ENCODE measurements around the gene AQP3. TPM values are rescaled to one million over a fixed set of nuclear protein-coding genes. Genes with fewer than 3 reads are reported as not detected.
"Not testable (repeated sequence)": the region's sequence is repeated elsewhere in the genome, so short reads cannot be mapped to it uniquely, and the experiment has no call there.

AQP3 gene
- total RNA-seq = 3.4 and 6.1 TPM in 2 replicates

DNA sequence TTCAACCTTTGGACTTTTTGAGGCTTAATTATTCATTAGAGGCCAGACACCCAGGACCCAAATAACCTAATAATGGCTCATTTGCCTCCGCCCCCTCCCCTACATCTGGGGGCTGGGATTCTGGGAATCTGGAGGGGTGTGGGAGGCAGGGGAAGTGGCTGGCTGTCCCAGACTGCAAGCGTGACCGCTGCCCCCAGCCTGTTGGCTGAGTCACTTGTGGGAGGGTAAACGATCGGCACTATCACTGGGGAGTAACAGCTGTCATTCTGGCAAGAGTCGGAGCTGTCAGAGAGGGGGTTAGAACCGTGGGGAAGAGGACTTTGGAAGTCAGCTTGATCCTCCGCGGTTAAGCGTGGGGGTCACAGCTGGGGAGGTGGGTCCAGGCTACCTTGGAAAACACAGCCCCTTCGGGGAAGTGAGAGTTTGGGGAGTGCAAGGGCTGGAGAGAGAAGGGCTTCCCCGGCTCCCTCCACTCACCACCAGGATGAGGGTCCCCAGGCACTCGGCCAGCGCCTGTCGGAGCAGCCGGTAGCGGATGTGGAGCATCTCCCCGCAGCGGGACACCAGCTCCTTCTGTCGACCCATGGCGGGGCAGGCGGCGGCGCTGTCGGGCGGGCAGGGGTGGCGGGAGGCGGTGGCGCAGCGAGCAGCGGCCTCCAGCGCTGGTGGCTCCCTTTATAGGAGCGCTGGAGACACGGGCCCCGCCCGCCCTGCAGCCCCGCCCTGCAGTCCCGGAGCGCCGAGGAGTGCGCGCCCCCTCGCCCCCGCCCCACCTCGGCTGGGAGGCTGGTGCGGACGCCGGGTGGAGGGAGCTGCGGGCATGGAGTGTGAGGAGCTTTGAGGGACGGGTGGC lies at the start of gene AQP3:
Gene AQP3 (minus strand): TSS at position 648 of the 853 bp plus-strand sequence. CDS start 63 bp downstream, at position 585.
- Mint-ChIP-seq H3K27ac (peak within 1 kb of the TSS; percentile 90), H3K27me3 (ENCODE audit: insufficient read depth) (no peaks in the 10 kb centered on the region), H3K36me3 (ENCODE audit: low read depth) (peaks cover 13% of the 10 kb centered on the region), H3K9me3 (no peaks in the 10 kb centered on the region), H3K4me1 (ENCODE audit: low read depth) (peaks cover 40% of the 10 kb centered on the region), H3K4me3 (peak within 1 kb of the TSS; percentile 93)
- intact Hi-C loops (cut with micrococcal nuclease) = loop anchor here (1.0 to 5.0 kb wide), 7 partner anchors 19 to 602 kb away; partner anchors contain the start of genes B4GALT1, NFX1, NOL6 and UBAP2
- peak; percentile 72 for DNase-seq (ENCODE audit: low spot score)

GRCh38 chr9:33493819-33494218 lies 46.4 kb upstream of the AQP3 start:
- H3K9me3 Mint-ChIP-seq; DNase-seq (ENCODE audit: low spot score); intact Hi-C loops (cut with micrococcal nuclease); H3K4me1 Mint-ChIP-seq (ENCODE audit: low read depth); H3K36me3 Mint-ChIP-seq (ENCODE audit: low read depth); H3K27ac Mint-ChIP-seq; H3K4me3 Mint-ChIP-seq: not testable (repeated sequence)
- H3K27me3 Mint-ChIP-seq (ENCODE audit: insufficient read depth) = peaks cover 13% of the 10 kb centered on the region

GRCh38 chr9:33489066-33489465 lies 41.7 kb upstream of the AQP3 start:
- H3K27me3 Mint-ChIP-seq (ENCODE audit: insufficient read depth) = peaks cover 5% of the 10 kb centered on the region
- H3K36me3 Mint-ChIP-seq (ENCODE audit: low read depth) = no peaks in the 10 kb centered on the region
- no peaks in the 10 kb centered on the region for H3K9me3 Mint-ChIP-seq
- intact Hi-C loops (cut with micrococcal nuclease) = no loop called here
- no peak overlapping the region for H3K4me3 Mint-ChIP-seq
- no peaks in the 10 kb centered on the region for H3K4me1 Mint-ChIP-seq (ENCODE audit: low read depth)
- no peak for DNase-seq (ENCODE audit: low spot score)
- H3K27ac Mint-ChIP-seq = no peak overlapping the region

- H3K4me1 Mint-ChIP-seq (ENCODE audit: low read depth); H3K9me3 Mint-ChIP-seq; DNase-seq (ENCODE audit: low spot score); H3K27ac Mint-ChIP-seq; H3K27me3 Mint-ChIP-seq (ENCODE audit: insufficient read depth); H3K36me3 Mint-ChIP-seq (ENCODE audit: low read depth); H3K4me3 Mint-ChIP-seq; intact Hi-C loops (cut with micrococcal nuclease): not testable (repeated sequence)
These were observed 37.9 kb upstream of the AQP3 start for GRCh38 chr9:33485312-33485711.

- intact Hi-C loops (cut with micrococcal nuclease) = no loop called here
- no peak for DNase-seq (ENCODE audit: low spot score)
- no peaks in the 10 kb centered on the region for H3K27me3 Mint-ChIP-seq (ENCODE audit: insufficient read depth)
- no peak overlapping the region for H3K4me3 Mint-ChIP-seq
- no peaks in the 10 kb centered on the region for H3K36me3 Mint-ChIP-seq (ENCODE audit: low read depth)
- H3K9me3 Mint-ChIP-seq = no peaks in the 10 kb centered on the region
- no peaks in the 10 kb centered on the region for H3K4me1 Mint-ChIP-seq (ENCODE audit: low read depth)
- no peak overlapping the region for H3K27ac Mint-ChIP-seq
These were observed 33.6 kb upstream of the AQP3 start for GRCh38 chr9:33480976-33481375.

- H3K4me1 Mint-ChIP-seq (ENCODE audit: low read depth) = no peaks in the 10 kb centered on the region
- no peaks in the 10 kb centered on the region for H3K27me3 Mint-ChIP-seq (ENCODE audit: insufficient read depth)
- H3K4me3 Mint-ChIP-seq = no peak overlapping the region
- intact Hi-C loops (cut with micrococcal nuclease) = no loop called here
- H3K27ac Mint-ChIP-seq = no peak overlapping the region
- no peak for DNase-seq (ENCODE audit: low spot score)
- no peaks in the 10 kb centered on the region for H3K9me3 Mint-ChIP-seq
- H3K36me3 Mint-ChIP-seq (ENCODE audit: low read depth) = no peaks in the 10 kb centered on the region
These were observed 32.7 kb upstream of the AQP3 start for GRCh38 chr9:33480106-33480505.

DNA sequence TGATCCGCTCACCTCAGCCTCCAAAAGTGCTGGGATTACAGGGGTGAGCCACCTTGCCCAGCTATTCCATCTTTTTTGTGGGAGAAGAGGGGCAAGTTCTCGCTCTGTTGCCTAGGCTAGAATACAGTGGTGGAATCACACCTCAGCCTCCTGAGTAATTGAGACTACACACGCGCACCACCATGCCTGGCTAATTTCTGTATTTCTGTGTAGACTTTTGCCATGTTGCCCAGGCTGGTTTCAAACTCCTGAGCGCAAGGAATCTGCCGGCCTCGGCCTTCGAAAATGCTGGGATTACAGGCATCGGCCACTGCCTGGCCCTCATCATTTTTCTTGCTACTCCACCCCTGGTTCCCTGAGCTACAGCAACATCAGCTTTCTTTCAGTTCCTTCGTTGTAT lies 29.1 kb upstream of the AQP3 start:
- peaks cover 16% of the 10 kb centered on the region for H3K4me1 Mint-ChIP-seq (ENCODE audit: low read depth)

GRCh38 chr9:33475357-33475756 lies 28.0 kb upstream of the AQP3 start:
- no peak for DNase-seq (ENCODE audit: low spot score)
- Mint-ChIP-seq H3K4me3 (no peak overlapping the region), H3K4me1 (ENCODE audit: low read depth) (peaks cover 20% of the 10 kb centered on the region), H3K27me3 (ENCODE audit: insufficient read depth) (no peaks in the 10 kb centered on the region), H3K27ac (no peak overlapping the region), H3K9me3 (no peaks in the 10 kb centered on the region), H3K36me3 (ENCODE audit: low read depth) (peaks cover 15% of the 10 kb centered on the region)
- intact Hi-C loops (cut with micrococcal nuclease) = loop anchor here (2.0 to 10.0 kb wide), 2 partner anchors 49 to 849 kb away; partner anchors contain the start of genes ANKRD18B, KIF24 and NUDT2

More for the DNA sequence above, 29.1 kb upstream of the AQP3 start:
- Mint-ChIP-seq H3K4me3 (no peak overlapping the region), H3K9me3 (no peaks in the 10 kb centered on the region), H3K27me3 (ENCODE audit: insufficient read depth) (no peaks in the 10 kb centered on the region), H3K36me3 (ENCODE audit: low read depth) (peaks cover 8% of the 10 kb centered on the region), H3K27ac (no peak overlapping the region)
- no peak for DNase-seq (ENCODE audit: low spot score)
- intact Hi-C loops (cut with micrococcal nuclease) = loop anchor here (10.0 kb wide), 1 partner anchor 848 kb away; the partner anchor contains the start of genes KIF24 and NUDT2

DNA sequence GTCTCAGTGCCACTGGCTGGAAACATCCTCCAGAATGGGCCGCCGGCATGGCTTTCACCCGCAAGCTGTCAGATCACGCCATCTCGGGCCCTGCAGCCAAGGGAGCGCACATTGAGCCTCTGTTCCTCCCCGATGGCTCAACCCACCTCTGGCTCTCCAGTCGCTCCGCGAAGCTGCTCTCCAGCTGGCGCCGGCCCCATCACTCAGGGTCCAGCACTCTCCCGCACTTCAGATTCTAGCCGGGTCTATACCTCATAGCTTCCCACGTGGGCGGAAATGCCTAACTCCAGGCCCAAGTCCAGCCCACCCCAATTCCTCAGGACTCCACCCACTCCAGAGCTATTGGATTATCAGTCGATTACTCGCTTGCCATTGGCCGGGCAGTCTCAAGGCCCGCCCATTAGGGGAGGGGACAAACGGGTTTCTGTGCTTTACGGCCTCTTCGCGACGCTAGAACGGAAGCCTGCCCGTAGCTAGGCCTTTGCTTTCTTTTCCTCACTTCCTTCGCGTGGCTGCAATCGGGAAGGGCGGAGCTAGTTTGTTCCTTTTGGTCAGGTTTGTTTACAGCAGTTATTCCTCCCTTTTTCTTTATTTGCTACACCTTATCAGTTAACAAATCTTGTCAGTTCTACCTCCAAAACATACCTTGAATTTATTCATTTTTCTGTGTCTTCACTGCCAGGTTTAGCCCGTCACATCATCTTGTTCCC lies 26.4 kb upstream of the AQP3 start, which contains the start of gene NOL6:
Gene NOL6 (minus strand): TSS at position 282 of the 710 bp plus-strand sequence. CDS start 82 bp downstream, at position 200.
- no peaks in the 10 kb centered on the region for H3K9me3 Mint-ChIP-seq
- DNase-seq (ENCODE audit: low spot score) = peak; percentile 98
- H3K27me3 Mint-ChIP-seq (ENCODE audit: insufficient read depth) = no peaks in the 10 kb centered on the region
- intact Hi-C loops (cut with micrococcal nuclease) = loop anchor here (1.0 to 10.0 kb wide), 13 partner anchors 27 to 1604 kb away; partner anchors contain the start of genes ANKRD18B, B4GALT1, CHMP5 and DNAJA1
- H3K36me3 Mint-ChIP-seq (ENCODE audit: low read depth) = peaks cover 25% of the 10 kb centered on the region
- H3K27ac Mint-ChIP-seq = peak within 1 kb of the TSS; percentile 96
- H3K4me1 Mint-ChIP-seq (ENCODE audit: low read depth) = peaks cover 20% of the 10 kb centered on the region
- H3K4me3 Mint-ChIP-seq = peak within 1 kb of the TSS; percentile 98

DNA sequence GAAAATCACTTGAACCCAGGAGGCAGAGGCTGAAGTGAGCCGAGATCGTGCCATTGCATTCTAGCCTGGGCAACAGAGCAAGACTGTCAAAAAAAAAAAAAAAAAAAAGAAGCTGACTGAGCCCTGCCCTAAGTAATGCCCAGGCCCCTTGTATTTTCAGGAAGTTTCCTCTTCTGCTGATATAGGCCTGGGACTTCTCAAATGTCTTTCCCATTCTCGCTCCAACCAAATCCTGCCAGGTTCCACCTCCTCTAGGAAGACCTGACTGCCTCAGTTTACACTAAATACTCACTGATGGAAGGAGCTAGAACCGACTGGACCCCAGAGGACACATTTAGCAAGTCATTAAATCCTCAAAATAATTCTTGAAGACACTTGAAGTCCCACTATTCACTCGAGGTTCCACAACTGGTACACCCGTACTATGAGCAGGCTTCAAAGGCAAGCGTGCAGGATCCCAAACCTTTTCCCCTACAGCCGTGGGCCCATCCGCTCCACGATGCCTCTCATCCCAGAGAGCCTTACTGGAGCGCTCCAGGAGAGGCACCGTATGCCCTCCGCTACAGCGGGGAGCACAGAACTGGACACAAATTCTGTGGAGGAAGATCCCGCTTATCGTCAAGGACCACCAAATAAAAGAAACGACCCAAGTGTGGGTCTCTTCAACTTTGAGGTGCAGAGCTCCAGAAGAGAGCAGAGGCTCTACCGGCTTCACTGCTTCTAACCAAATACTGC lies 25.7 kb upstream of the AQP3 start:
- H3K27me3 Mint-ChIP-seq (ENCODE audit: insufficient read depth) = no peaks in the 10 kb centered on the region
- H3K4me1 Mint-ChIP-seq (ENCODE audit: low read depth) = peaks cover 20% of the 10 kb centered on the region
- H3K27ac Mint-ChIP-seq = peak overlapping the region; percentile 96
- no peaks in the 10 kb centered on the region for H3K9me3 Mint-ChIP-seq
- H3K4me3 Mint-ChIP-seq = peak overlapping the region; percentile 98
- intact Hi-C loops (cut with micrococcal nuclease) = loop anchor here (1.0 to 10.0 kb wide), 9 partner anchors 27 to 1604 kb away; partner anchors contain the start of genes B4GALT1, CHMP5, DNAJA1 and FANCG
- H3K36me3 Mint-ChIP-seq (ENCODE audit: low read depth) = peaks cover 29% of the 10 kb centered on the region
- no peak for DNase-seq (ENCODE audit: low spot score)

- DNase-seq (ENCODE audit: low spot score) = no peak
- intact Hi-C loops (cut with micrococcal nuclease) = loop anchor here (2.0 to 10.0 kb wide), 6 partner anchors 58 to 1605 kb away; partner anchors contain the start of genes B4GALT1, DNAJA1, FANCG and KIF24
- Mint-ChIP-seq H3K9me3 (no peaks in the 10 kb centered on the region), H3K4me3 (peak overlapping the region; percentile 98), H3K27ac (peak overlapping the region; percentile 48), H3K27me3 (ENCODE audit: insufficient read depth) (no peaks in the 10 kb centered on the region), H3K36me3 (ENCODE audit: low read depth) (peaks cover 32% of the 10 kb centered on the region), H3K4me1 (ENCODE audit: low read depth) (peaks cover 20% of the 10 kb centered on the region)
These were observed 24.9 kb upstream of the AQP3 start for GRCh38 chr9:33472171-33472880.
